ENCODE results near the gene PRXL2C.
"Not testable (repeated sequence)": the region's sequence is repeated elsewhere in the genome, so short reads cannot be mapped to it uniquely, and the experiment has no call there.

PRXL2C gene

GRCh38 chr9:96649620-96650324 lies 5.3 kb downstream of the PRXL2C start:
- DNase-seq (ENCODE audit: low read depth, low spot score) = no peak

- no peak for DNase-seq (ENCODE audit: low read depth, low spot score)
These were observed 8.8 kb downstream of the PRXL2C start for GRCh38 chr9:96646081-96646991.

GRCh38 chr9:96644137-96644536 lies 11.0 kb downstream of the PRXL2C start:
- DNase-seq (ENCODE audit: low read depth, low spot score) = no peak

- no peak for DNase-seq (ENCODE audit: low read depth, low spot score)
These were observed 13.6 kb downstream of the PRXL2C start for GRCh38 chr9:96641514-96641913.

GRCh38 chr9:96638606-96639364 lies 16.3 kb downstream of the PRXL2C start:
- DNase-seq (ENCODE audit: low read depth, low spot score) = no peak

GRCh38 chr9:96636368-96636767 lies 18.7 kb downstream of the PRXL2C start:
- no peak for DNase-seq (ENCODE audit: low read depth, low spot score)

GRCh38 chr9:96633579-96633978 lies 21.5 kb downstream of the PRXL2C start:
- DNase-seq (ENCODE audit: low read depth, low spot score) = not testable (repeated sequence)

GRCh38 chr9:96626912-96627311 lies 28.2 kb downstream of the PRXL2C start:
- no peak for DNase-seq (ENCODE audit: low read depth, low spot score)

- DNase-seq (ENCODE audit: low read depth, low spot score) = no peak
These were observed 33.5 kb downstream of the PRXL2C start for GRCh38 chr9:96621618-96622017.

- DNase-seq (ENCODE audit: low read depth, low spot score) = peak; percentile 75
These were observed 34.3 kb downstream of the PRXL2C start for GRCh38 chr9:96620832-96621269.

GRCh38 chr9:96620181-96620514 lies 35.0 kb downstream of the PRXL2C start:
- no peak for DNase-seq (ENCODE audit: low read depth, low spot score)

GRCh38 chr9:96619491-96620180 lies 35.5 kb downstream of the PRXL2C start, which contains the start of gene CDC14B:
TSS of gene CDC14B (minus strand) at chr9:96619843. CDS start at chr9:96619378, 465 bp downstream.
- DNase-seq (ENCODE audit: low read depth, low spot score) = peak; percentile 84

GRCh38 chr9:96619124-96619465 lies 36.0 kb downstream of the PRXL2C start:
- DNase-seq (ENCODE audit: low read depth, low spot score) = no peak

GRCh38 chr9:96618209-96619123 lies 36.7 kb downstream of the PRXL2C start:
- DNase-seq (ENCODE audit: low read depth, low spot score) = no peak

- DNase-seq (ENCODE audit: low read depth, low spot score) = no peak
These were observed 37.5 kb downstream of the PRXL2C start for GRCh38 chr9:96617439-96618185.

GRCh38 chr9:96616817-96617438 lies 38.2 kb downstream of the PRXL2C start:
- DNase-seq (ENCODE audit: low read depth, low spot score) = no peak

- DNase-seq (ENCODE audit: low read depth, low spot score) = no peak
These were observed 39.7 kb downstream of the PRXL2C start for GRCh38 chr9:96615411-96615810.

GRCh38 chr9:96614664-96615063 lies 40.5 kb downstream of the PRXL2C start:
- not testable (repeated sequence) for DNase-seq (ENCODE audit: low read depth, low spot score)

GRCh38 chr9:96612966-96613589 lies 42.0 kb downstream of the PRXL2C start:
- DNase-seq (ENCODE audit: low read depth, low spot score) = no peak
